Omental fat pad (tissue), 4 donors: ENCODE results near the gene EPHA4. TPM values are rescaled to one million over a fixed set of nuclear protein-coding genes. Genes with fewer than 3 reads are reported as not detected.
"Not testable (repeated sequence)": the region's sequence is repeated elsewhere in the genome, so short reads cannot be mapped to it uniquely, and the experiment has no call there.

Source experiments
- ATAC-seq: fragments of 150-250 bp; one replicate; pipeline ENCODE4 v1.9.1; 2016; ENCODE audit warnings: mild to moderate bottlenecking, moderate library complexity; ENCODE audit not compliant: low FRiP score
- DNase-seq: peaks from one replicate; pipeline ENCODE4 v3.0.0-alpha.2; 2019; ENCODE audit warnings: low spot score
- CTCF ChIP-seq, 3 donors: fragments of 450-650 bp; IDR thresholded peaks; one replicate each; pipeline ENCODE4 v1.5.1; 2016 to 2017; ENCODE audit warnings: antibody characterized with exemption in 3 of 3, mild to moderate bottlenecking in 3 of 3, moderate library complexity in 2 of 3
- total RNA-seq, 4 donors: library from RNA; depleted of rRNA; stranded (reverse); fragments of >200 nt; gene quantifications; one replicate each; pipeline ENCODE4 v1.1.0, GENCODE V29; 2016

Gene EPHA4
- total RNA-seq, 4 donors from 2014 or later = 18.5 to 43.0 (median 23.6) TPM

GRCh38 chr2:221513232-221513631 lies 58.9 kb downstream of the EPHA4 start:
- ATAC-seq (no peak), DNase-seq (no peak)
- no peak for TF ChIP-seq CTCF (IDR thresholded peaks at IDR 0.05)

- DNase-seq, ATAC-seq: not testable (repeated sequence)
Measured at GRCh38 chr2:221511325-221511724, 60.8 kb downstream of the EPHA4 start.

GRCh38 chr2:221506469-221506868 lies 65.6 kb downstream of the EPHA4 start:
- ATAC-seq (no peak), DNase-seq (no peak)
- TF ChIP-seq CTCF (IDR thresholded peaks at IDR 0.05) = no peak

- DNase-seq (no peak), ATAC-seq (no peak)
- no peak for TF ChIP-seq CTCF (IDR thresholded peaks at IDR 0.05)
Measured at GRCh38 chr2:221505605-221506004, 66.5 kb downstream of the EPHA4 start.

- TF ChIP-seq CTCF (IDR thresholded peaks at IDR 0.05) = no peak
- ATAC-seq (no peak), DNase-seq (no peak)
Measured at GRCh38 chr2:221504905-221505304, 67.2 kb downstream of the EPHA4 start.

- no peak for ATAC-seq
- no peak for DNase-seq
- TF ChIP-seq CTCF (IDR thresholded peaks at IDR 0.05) = no peak
Measured at GRCh38 chr2:221503965-221504364, 68.1 kb downstream of the EPHA4 start.

- ATAC-seq (peak; percentile 78), DNase-seq (no peak)
- no peak for TF ChIP-seq CTCF (IDR thresholded peaks at IDR 0.05)
Measured at GRCh38 chr2:221502270-221503010, 69.7 kb downstream of the EPHA4 start.
